AG09319 (cell line): ENCODE measurements around the gene UBR2.
"Not testable (repeated sequence)": the region's sequence is repeated elsewhere in the genome, so short reads cannot be mapped to it uniquely, and the experiment has no call there.

ENCODE experiments used
- DNase-seq: peaks from one replicate; pipeline ENCODE4 v3.0.0-alpha.2; 2010; ENCODE audit warnings: low read depth; ENCODE audit errors: extremely low read depth
- CTCF ChIP-seq: IDR thresholded peaks from 2 replicates; pipeline ENCODE4 v1.5.1; 2011; ENCODE audit warnings: low read depth, mild to moderate bottlenecking, inconsistent platforms, low read length, moderate library complexity

The UBR2 gene

GRCh38 chr6:42694586-42694985 lies 130.8 kb downstream of the UBR2 start:
- DNase-seq, result no peak
- no peak for TF ChIP-seq CTCF

GRCh38 chr6:42696526-42697267 lies 132.9 kb downstream of the UBR2 start:
- no peak for DNase-seq
- TF ChIP-seq CTCF, result no peak

- no peak for TF ChIP-seq CTCF
- DNase-seq, result no peak
Observed at GRCh38 chr6:42697268-42697655, 133.4 kb downstream of the UBR2 start.

- DNase-seq, result no peak
- TF ChIP-seq CTCF, result no peak
Observed at GRCh38 chr6:42698217-42698616, 134.4 kb downstream of the UBR2 start.

GRCh38 chr6:42702200-42702599 lies 138.4 kb downstream of the UBR2 start:
- DNase-seq, result no peak
- no peak for TF ChIP-seq CTCF

GRCh38 chr6:42702786-42703185 lies 139.0 kb downstream of the UBR2 start:
- DNase-seq, result not testable (repeated sequence)

GRCh38 chr6:42704251-42704936 lies 140.6 kb downstream of the UBR2 start:
- DNase-seq, result no peak
- TF ChIP-seq CTCF, result no peak
